SK-MEL-5 (cell line): ENCODE results near the gene DNAI2. TPM values are rescaled to one million over a fixed set of nuclear protein-coding genes. Genes with fewer than 3 reads are reported as not detected.

ENCODE experiments used
- DNase-seq: peaks from one replicate; pipeline ENCODE4 v3.0.0-alpha.2; 2016; ENCODE audit warnings: low read depth, low spot score
- in situ Hi-C: cut with HindIII; loops from 2 replicates; pipeline ENCODE4 v1.10.0; 2016; ENCODE audit warnings: low sequenced_read_pairs, high pct_unique_total_duplicates, low pct_unique_long_range_greater_than_20kb
- total RNA-seq: library from RNA; depleted of rRNA; stranded (reverse); fragments of >200 nt; shearing (Covaris generic); gene quantifications from 2 replicates; pipeline ENCODE4 v1.2.3, GENCODE V29; 2014

DNAI2 gene
- total RNA-seq, 1 experiment from 2014 or later = not detected

DNA sequence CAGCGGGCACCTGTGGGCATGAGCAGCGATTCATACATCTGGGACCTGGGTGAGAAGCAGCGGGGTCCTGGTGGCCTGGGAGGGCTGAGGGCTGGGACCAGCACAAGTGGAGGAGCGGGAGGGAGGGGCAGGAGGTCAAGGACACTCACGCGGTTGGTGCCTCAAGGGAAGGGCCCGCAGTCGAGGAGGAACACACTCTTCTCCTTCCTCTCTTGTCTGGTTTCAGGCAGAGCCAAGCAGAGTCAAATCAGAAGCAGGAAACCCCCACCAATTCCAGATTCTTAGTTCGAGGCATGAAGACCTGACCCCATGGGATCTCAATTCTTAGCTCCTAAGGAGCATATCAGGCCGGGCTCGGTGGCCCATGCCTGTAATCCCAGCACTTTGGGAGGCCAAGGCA is 15.7 kb downstream of the DNAI2 start:
- DNase-seq = no peak
- in situ Hi-C loops = no loop called here

DNA sequence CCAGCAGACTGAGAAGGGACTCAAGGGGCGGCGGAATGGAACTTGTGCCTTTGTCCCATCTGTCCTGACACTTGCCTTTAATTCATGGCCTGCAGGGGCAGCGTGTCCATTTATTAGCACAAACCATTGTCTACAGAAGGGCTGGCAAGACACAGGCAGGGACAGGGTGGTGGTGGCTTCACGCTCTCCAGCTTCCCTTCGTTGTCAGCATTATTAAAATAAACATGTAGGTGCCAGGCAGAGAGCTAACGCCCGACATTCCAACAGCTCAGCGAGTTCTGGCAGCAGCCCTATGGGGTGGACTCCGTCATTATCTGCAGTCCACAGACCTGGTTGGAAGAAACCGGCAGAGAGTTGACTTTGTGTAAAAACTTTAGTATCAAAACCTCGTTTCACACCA is 16.3 kb downstream of the DNAI2 start:
- DNase-seq = no peak
- in situ Hi-C loops = no loop called here

DNA sequence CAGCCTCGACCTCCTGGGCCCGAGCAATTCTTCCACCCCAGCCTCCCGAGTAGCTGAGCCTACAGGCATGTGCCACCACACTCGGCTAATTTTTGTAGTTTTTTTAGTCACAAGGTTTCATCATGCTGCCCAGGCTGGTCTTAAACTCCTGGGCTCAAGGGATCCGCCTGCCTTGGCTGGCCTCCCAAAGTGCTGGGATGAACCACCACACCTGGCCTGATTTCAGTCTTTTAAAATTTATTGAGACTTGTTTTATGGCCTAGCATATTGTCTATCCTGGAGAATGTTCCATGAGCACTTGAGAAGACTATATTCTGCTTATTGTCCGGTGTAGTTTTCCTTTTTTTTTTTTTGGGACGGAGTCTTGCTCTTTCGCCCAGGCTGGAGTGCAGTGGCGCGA is 18.5 kb downstream of the DNAI2 start:
- in situ Hi-C loops = no loop called here
- DNase-seq = no peak

DNA sequence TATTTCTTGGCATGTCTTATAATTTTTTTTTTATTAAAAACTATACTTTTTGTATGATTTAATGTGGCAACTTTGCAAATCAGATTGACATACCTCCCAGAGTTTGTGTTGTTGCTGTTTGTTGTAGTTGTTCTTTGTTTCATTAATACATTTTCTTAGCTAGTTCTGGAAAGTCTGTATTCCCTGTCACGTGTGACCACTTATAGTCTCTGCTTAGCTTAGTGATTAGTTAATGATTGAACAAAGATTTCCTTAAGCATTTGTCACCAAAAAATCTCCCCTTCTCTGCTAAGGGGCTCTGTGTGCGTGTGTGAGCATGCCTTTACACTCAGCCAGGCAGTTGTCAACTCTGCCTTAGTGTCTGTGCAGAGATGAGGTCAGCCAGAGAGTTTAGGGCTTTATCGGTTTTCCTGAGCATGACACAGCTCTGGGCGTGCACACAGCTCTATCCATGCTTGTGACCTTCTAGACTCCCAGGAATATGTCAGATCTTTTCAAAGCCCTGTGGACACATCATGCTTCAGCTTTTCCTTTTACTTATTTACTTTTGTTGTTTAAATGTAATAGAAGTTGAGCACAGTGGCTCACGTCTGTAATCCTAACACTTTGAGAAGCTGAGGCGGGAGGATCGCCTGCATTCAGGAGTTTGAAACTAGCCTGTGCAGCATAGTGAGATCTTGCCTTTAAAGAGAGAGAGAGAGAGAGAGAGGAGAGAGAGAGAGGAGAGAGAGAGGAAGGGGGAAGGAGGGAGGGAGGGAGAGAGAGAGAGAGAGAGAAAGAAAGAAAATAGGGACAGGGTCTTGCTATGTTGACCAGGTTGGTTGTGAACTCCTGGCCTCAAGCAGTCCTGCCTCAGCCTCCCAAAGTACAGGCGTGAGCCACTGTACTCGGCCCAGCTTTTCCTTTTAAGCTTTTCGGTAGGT is 21.9 kb downstream of the DNAI2 start:
- no peak for DNase-seq
- in situ Hi-C loops = no loop called here

DNA sequence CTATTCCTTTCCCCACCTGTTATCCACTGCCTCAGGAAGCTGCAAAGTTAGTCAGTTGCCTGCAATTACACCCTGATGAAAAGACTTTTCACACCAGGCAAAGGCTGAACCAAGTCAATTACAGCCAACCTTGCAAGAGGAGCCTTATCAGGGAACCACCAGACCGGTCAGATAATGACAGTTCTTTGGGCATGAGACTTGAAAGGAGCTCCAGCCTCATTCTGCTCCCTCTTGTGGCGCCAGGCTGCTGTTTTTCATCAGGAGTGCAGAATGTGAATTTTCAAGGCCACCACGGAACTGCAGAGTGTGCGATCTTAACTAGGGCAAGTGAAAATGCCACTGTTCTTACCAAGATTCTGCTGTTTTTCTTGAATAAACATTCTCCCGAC is 22.5 kb downstream of the DNAI2 start:
- in situ Hi-C loops = no loop called here
- DNase-seq = peak; percentile 93

DNA sequence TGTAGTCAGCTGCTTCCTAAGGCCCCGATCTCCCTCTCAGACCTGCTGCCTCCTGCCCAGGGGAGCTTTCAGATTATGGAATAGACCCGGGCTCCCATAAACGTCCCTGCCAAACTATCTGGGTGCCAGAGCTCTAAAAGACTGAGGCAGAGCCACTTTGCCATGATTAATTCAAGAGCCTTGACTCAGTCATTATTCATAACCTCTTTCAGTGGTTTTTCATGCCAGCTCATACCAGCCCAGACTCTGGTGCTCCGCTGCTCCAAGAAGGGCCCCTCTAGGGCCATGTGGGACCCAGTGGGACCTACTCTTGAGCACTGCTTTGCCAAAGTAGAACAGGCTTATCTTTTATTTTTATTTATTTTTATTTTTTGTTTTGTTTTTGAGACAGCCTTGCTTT is 23.9 kb downstream of the DNAI2 start:
- in situ Hi-C loops = no loop called here
- no peak for DNase-seq

DNA sequence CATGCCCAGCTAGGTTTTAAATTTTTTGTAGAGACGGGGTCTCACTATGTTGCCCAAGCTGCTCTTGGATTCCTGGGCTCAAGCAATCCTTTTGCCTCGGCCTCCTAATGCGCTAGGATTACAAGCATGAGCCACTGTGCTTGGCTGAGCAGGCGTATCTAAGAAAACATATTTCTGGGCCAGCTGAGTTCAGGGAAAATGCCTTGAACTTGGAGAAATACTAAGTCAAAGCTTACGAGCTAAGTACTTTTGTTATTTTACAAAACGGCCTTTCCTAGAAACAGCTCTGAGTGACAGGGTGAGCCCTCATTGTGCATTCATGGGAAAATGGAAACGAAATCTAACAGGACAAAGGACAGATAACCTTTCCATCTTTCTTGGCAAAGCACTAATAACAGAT is 24.7 kb downstream of the DNAI2 start:
- in situ Hi-C loops = no loop called here

DNA sequence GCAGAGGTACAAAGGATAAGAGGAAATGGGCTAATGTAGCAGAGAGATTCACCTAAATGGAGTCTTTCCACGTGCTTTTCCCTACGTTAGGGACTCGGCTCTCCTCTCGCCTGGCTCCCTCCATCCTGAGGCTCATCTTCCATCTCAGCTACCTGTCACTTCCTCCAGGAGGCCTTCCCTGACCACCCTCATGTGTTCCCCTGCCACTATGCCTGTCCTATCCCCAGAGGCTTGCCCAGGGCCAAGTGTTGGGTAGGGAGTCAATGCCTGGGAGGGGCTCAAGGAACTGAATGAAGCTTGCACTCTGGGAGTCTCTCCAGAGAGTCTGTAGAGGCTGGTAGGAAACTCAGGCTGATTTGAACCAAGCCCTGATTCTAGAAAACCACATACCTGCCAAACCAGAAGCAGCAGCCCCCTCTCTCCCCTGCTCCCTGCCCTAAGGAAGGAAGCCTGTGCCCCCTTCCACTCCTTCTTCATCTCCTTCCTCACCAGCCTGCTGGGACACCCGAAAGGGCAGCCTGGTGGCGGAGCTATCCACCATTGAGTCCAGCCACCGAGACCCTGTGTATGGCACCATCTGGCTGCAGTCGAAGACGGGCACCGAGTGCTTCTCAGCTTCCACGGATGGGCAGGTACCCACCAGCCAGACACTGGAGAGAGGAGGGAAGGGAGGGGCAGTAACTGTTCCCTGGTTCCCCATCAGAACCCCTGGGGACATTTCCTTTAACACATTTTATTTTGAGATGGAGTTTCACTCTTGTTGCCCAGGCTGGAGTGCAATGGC is 25.4 kb downstream of the DNAI2 start:
- in situ Hi-C loops = loop anchor here (5.0 to 10.0 kb wide), 2 partner anchors 48 to 175 kb away; no protein-coding TSS in a partner anchor
- DNase-seq = no peak

More for the DNA sequence above, 24.7 kb downstream of the DNAI2 start:
- no peak for DNase-seq

DNA sequence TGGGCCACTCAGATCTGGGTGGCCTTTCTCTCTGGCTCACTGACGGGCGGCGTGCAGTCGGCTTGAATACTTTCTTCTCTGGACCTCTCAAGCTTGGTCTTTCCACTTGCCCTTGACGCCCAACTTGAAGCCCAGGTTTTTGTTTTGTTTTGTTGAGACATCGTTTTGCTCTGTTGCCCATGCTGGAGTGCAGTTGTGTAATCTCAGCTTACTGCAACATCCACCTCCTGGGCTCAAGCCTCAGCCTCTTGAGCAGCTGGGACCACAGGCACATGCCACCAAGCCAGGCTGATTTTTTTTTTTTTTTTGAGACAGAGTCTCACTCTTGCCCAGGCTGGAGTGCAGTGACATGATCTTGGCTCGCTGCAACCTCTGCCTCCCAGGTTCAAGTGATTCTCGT is 29.3 kb downstream of the DNAI2 start:
- no peak for DNase-seq
- in situ Hi-C loops = loop anchor here (5.0 to 10.0 kb wide), 2 partner anchors 44 to 171 kb away; no protein-coding TSS in a partner anchor

DNA sequence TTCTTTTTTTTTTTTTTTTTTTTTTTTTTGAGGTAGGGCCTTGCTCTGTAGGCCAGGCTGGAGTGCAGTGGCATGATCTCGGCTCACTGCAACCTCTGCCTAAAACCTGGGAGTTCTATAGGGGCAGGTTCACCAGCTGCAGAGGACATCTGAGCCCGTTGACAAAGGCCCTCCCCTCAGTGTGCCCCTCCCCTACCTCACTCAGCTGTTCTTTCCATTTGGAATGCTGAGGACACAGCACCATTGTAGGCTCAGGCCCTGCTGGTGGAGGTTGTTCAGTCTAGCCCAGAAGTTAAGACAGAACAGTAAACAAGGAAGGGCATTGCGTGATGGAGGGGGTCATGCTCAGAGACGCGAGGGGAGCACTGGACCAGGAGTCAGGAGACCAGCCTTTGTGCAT is 30.1 kb downstream of the DNAI2 start:
- in situ Hi-C loops = loop anchor here (5.0 to 10.0 kb wide), 2 partner anchors 43 to 171 kb away; no protein-coding TSS in a partner anchor
- DNase-seq = no peak

DNA sequence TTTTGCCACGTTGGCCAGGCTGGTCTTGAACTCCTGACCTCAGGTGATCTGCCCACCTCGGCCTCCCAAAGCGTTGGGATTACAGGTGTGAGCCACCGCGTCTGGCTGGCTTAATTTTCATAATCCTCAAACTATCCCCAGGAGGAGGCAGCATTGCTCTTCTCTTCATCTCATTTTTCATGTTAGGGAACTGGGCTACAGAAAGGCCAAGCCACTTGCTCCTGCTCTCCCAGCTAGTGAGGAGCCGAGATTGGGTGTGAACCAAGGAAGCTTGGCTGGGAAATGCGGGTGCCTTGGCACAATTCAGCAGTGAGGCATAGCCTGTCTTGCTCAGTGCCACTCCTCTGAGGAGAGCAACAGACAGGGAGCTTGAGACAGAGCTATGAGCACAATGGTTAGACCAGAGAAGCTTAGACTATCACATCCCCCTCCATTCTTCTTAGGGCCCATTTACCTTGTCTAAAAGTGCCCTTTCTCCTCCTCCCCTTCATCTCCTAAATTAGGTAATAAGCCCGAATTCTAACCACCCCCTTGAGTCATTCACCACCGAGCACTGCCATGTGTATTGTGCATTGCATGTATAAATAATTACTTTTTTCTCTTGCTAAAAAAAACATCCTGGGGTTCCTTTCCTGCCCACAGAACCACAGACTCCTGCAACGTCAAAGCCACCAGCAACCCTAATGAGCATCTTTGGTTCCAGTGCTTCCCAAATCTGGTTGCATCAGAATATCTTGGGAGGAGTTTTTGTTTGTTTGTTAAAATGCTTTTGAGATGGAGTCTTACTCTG is 32.0 kb downstream of the DNAI2 start:
- in situ Hi-C loops = loop anchor here (10.0 kb wide), 1 partner anchor 169 kb away; no protein-coding TSS in a partner anchor
- DNase-seq = peak; percentile 62

DNA sequence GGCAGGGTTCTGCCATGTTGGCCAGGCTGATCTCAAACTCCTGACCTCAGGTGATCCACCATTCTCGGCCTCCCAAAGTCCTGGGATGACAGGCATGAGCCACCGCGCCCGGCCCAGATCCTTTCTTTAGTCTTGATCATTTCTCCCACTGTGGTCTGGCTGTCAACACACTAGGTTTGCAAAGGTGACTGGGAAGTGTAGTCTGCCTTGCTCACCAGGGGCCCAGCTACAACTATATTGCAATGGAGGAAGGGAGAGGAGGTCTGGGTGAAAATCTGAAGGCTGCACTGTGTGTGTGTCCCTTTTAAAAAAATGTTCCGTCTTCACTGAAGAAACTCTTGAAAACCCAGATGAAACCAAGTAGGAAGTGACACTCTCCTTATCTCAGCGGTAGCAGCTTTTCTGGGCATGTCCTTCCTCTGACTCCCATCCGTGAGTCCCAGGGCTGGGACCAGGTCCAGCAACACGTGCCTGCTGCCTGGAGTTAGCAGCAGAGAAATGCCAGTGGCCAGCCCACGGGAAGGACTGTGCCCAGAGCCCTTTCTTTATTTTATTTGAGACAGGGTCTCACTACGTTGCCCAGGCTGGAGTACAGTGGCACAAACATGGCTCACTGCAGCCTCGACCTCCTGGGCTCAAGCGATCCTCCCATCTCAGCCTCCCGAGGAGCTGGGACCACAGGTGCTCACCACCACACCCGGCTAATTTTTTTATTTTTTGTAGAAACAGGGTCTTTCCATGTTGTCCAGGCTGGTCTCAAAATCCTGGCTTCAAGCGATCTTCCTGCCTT is 34.1 kb downstream of the DNAI2 start:
- DNase-seq = no peak
- in situ Hi-C loops = loop anchor here (10.0 kb wide), 1 partner anchor 167 kb away; no protein-coding TSS in a partner anchor

DNA sequence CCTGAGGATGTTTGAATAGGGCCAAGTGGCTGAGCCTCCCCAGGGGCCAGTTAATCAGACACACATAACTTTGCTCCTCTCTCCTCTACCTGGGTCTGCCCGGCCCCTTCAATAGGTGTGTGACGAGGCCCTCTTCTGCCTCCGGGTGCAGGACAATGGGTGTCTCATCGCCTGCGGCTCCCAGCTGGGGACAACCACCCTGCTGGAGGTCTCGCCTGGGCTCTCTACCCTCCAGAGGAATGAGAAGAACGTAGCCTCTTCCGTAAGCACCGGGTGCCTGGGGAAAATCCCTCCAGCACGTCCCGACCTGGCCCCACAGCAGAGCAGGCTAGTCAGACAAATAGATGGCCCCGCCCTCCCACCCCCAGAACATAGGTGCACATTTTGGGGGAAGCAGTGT is 35.9 kb downstream of the DNAI2 start:
- in situ Hi-C loops = loop anchor here (10.0 kb wide), 1 partner anchor 165 kb away; no protein-coding TSS in a partner anchor
- no peak for DNase-seq

DNA sequence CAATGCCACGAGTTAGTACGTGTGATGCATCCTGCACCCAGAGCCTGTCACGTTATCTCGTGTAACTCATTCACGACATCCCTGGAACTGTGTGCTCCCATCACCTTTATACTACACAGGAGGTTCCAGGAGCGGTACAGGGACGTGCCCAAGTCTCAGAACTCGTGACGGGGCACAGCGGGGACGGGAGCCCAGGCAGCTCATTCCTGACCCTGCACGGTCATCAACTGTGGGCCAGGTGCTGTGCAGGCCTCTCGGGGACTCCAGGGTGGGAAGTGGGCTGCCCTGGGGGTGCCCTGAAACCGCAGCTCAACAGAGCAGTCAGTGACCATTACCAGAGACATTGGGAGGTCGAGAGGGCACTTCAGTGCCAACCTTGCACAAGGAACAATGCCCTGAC is 40.8 kb downstream of the DNAI2 start:
- in situ Hi-C loops = no loop called here
- no peak for DNase-seq

DNA sequence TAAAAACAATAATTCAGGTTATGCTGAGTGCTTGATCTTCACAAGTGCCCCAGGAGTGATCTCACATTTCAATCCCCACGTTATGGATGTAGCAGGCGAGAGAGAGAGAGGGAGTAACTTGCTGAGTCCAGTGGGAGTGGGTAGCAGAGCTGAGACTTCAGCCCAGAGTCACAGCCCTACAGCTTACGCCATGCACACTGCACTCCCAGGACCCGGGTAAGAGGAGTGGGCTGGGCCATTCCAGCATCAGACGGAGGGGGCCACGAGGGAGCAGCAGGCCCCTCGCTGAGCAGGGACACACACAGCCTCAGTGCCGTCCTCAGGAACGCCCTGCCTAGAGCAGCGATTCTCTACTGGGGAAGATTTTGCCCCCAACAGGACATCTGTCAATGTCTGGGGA is 42.2 kb downstream of the DNAI2 start:
- in situ Hi-C loops = no loop called here
- DNase-seq = no peak

DNA sequence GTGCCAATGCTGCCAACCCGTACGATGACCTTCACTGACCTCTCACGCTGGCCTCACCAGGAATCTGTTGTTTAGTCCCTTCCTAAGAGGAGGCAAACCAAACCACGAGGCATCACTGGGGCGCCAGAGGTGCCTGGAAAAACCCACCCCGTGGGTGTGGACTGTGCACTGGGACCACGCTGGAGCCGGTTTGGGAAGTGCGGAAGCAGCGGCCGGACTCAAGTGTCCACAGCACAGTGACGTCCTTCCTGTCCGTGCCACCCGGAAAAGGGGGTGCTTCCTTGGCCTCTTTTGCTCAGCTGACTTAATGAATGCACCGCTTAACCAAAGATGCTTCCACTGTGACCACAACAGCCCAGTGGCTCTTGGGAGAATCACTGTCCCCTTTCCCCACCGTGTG is 43.0 kb downstream of the DNAI2 start:
- in situ Hi-C loops = no loop called here
- no peak for DNase-seq

DNA sequence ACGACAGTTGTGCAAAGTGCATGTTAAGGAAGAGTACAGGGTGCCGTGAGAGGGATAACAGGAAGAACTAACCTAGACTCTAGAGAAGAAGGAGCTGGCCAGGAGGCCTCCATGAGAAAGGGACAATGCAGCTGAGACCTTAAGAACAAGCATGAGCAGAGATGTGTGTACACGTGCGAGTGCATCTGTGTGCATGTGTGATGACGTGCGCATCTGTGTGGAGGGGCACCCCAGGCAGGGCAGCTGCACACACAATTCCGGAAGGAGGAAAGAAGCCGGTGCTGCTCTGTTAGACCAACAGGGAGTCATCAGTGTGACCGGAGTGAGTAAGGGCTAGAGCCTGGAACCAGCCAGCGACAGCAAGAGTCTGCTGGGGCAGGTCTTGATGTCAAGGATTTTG is 44.4 kb downstream of the DNAI2 start:
- DNase-seq = no peak
- in situ Hi-C loops = no loop called here
